K562 (cell line): ENCODE data around the gene SRCAP.

ENCODE experiments used
- FOXM1 ChIP-seq, 2 experiments: fragments of 450-650 bp in 1 of 2; sonication (generic) in 1 of 2; formaldehyde crosslinking in 1 of 2; IDR thresholded peaks; 2 replicates each; pipeline versions ENCODE4 v1.6.1 to v1.9.0; 2017 to 2022; ENCODE audit warnings: low read depth in 2 of 2, mild to moderate bottlenecking in 2 of 2, missing genetic modification reagents in 1 of 2, moderate library complexity in 1 of 2
- JUND ChIP-seq, 2 experiments: IDR thresholded peaks; 2 replicates in 1 of 2; 3 replicates in 1 of 2; pipeline ENCODE4 v1.6.1; 2011; ENCODE audit warnings: borderline replicate concordance in 2 of 2, low read depth in 2 of 2, low read length in 2 of 2, improper control_type of control experiment in 1 of 2, missing biosample characterization in 1 of 2, missing genetic modification characterization in 1 of 2, missing genetic modification reagents in 1 of 2
- MAFK ChIP-seq: IDR thresholded peaks from 2 replicates; pipeline ENCODE4 v1.6.1; 2011; ENCODE audit warnings: low read length, improper control_type of control experiment
- MCM7 ChIP-seq, 2 experiments: fragments of 450-650 bp; IDR thresholded peaks; 2 replicates each; pipeline ENCODE4 v1.6.1; 2016 to 2018
- TRIM28 ChIP-seq: fragments of 450-650 bp; IDR thresholded peaks from 2 replicates; pipeline ENCODE4 v1.6.1; 2017
- TF ChIP-seq, protein P1 (sequence below): fragments of 250-450 bp; sonication (Bioruptor Pico); IDR thresholded peaks from 2 replicates; pipeline ENCODE4 v1.8.0; 2021; ENCODE audit warnings: moderate library complexity, mild to moderate bottlenecking, inconsistent platforms

DNA sequence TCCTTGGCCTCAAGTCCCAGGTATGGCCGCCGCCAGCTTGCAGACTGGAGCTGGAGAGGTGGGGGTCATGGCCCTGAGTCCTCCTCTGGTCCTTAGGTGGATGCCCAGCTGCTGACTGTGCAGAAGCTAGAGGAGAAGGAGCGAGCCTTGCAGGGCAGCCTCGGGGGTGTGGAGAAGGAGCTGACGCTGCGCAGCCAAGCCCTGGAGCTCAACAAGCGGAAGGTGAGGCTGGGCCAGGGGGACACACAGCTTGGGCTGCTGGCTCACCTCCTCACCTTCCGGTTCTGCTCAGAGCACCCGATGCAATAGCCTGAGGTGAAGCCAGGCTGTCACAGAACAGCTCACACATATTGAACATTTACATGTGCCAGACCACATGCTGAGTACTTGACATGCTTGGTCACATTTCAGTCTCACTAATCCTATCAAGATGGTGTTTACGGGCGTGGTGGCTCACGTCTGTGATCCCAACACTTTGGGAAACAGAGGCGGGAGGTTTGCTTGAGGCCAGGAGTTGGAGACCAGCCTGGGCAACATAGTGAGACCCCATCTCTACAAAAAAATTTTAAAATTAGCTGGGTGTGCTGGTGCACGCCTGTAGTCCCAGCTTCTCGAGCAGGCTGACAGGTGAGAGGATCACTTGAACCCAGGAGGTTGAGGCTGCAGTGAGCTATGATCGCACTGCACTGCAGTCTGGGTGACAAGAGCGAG lies 70.6 kb downstream of the SRCAP start:
- TF ChIP-seq MAFK, result no peak
- TF ChIP-seq TRIM28, result no peak
- TF ChIP-seq FOXM1 (IDR thresholded peaks at IDR 0.05; ENCODE audit: low read depth), result no peak
- TF ChIP-seq FOXM1 (CRISPR knock-in tag; IDR thresholded peaks at IDR 0.05; ENCODE audit: low read depth), result no peak
- TF ChIP-seq JUND (IDR thresholded peaks at IDR 0.05; ENCODE audit: borderline replicate concordance, low read depth, low read length), result no peak
- no peak for TF ChIP-seq JUND (tag; IDR thresholded peaks at IDR 0.05; ENCODE audit: borderline replicate concordance, low read depth, low read length)
- no peak for TF ChIP-seq MCM7 (IDR thresholded peaks at IDR 0.05)
- TF ChIP-seq, protein P1, sequence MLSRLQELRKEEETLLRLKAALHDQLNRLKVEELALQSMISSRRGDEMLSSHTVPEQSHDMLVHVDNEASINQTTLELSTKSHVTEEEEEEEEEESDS, result no peak
